ENCODE results near the gene CDC45. TPM values are rescaled to one million over a fixed set of nuclear protein-coding genes. Genes with fewer than 3 reads are reported as not detected.

Gene CDC45
- total and polyA plus RNA-seq, 3 donors from 2014 or later: 38.8 to 47.2 (median 43.7) TPM

DNA sequence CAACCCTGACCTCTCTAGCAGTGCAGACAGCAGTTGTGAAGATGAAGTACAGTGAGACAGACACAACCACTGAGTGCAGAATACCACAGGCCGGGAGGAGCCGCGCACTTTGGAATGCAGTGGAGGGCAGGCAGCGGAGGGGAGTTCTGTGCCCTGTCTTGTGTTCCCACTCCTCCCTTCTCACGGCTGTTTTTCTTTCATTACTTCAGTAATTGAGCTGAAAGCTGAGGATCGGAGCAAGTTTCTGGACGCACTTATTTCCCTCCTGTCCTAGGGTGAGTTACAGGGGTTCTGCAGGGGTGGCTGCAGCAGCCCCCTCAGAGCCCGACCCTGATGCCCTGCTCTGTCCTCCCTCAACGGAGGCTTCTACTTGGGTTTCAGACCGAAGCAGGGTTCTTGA is 38.9 kb downstream of the CDC45 start:
- H3K4me1 ChIP-seq: no peaks in the 10 kb centered on the region
- H3K9me3 ChIP-seq: no peaks in the 10 kb centered on the region
- H3K27ac ChIP-seq: no peak overlapping the region
- no peak overlapping the region for H3K4me3 ChIP-seq
- no peaks in the 10 kb centered on the region for H3K27me3 ChIP-seq
- DNase-seq: no peak
- 86 to 87% methylated on average over 10 of the region's 10 CpGs for WGBS, 2 donors
- H3K36me3 ChIP-seq (ENCODE audit: low read depth, missing control alignments): no peaks in the 10 kb centered on the region
- no peak for TF ChIP-seq POLR2A (IDR thresholded peaks at IDR 0.05)
- TF ChIP-seq, protein P1, sequence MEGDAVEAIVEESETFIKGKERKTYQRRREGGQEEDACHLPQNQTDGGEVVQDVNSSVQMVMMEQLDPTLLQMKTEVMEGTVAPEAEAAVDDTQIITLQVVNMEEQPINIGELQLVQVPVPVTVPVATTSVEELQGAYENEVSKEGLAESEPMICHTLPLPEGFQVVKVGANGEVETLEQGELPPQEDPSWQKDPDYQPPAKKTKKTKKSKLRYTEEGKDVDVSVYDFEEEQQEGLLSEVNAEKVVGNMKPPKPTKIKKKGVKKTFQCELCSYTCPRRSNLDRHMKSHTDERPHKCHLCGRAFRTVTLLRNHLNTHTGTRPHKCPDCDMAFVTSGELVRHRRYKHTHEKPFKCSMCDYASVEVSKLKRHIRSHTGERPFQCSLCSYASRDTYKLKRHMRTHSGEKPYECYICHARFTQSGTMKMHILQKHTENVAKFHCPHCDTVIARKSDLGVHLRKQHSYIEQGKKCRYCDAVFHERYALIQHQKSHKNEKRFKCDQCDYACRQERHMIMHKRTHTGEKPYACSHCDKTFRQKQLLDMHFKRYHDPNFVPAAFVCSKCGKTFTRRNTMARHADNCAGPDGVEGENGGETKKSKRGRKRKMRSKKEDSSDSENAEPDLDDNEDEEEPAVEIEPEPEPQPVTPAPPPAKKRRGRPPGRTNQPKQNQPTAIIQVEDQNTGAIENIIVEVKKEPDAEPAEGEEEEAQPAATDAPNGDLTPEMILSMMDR (IDR thresholded peaks at IDR 0.05): no peak
- intact Hi-C loops (cut with DNase I; ENCODE audit: low total_unique reads): no loop called here

DNA sequence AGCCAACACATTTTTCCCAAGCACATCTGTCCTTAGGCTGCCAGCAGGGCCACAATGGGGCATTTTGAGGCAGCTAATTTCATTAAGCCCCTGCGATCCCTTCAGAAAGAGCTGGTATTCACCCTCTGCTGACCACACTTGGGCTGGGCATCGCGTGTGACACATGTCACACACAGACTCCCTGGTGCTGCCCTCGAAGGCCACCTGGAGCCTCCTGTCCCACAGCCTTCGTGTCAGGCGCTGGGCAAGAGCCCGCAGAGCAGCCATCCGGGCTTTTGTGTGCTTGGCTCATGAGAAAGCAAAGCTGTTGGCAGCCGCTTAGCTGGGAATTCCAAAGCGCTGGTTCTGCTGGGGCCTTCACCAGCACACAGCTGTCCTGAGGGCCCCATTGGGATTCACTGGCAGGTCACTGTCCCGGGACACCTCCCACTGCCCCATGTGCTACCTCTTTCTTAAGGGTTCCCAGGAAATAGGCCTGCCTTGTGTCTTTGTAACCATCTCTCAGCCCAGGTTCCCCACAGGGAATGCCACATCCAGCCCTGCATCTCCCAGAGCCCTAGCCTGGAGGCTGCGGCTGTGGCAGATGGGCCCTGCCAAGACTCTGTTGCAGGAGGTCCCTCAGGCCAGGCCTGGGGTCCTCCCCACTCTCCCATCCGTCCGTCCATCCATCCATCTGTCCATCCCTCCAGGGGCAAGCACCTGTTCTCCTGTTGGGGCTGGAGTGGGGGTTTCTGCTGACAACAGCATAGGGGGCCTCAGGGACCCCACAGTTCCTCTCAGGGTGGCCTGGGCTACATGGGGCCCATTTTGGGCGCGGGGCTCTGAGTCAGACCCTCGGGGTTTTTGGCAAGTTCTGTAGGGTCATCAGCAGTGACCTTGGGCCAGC is 39.6 kb downstream of the CDC45 start:
- H3K27ac ChIP-seq: no peak overlapping the region
- TF ChIP-seq POLR2A (IDR thresholded peaks at IDR 0.05): no peak
- TF ChIP-seq, protein P1 (IDR thresholded peaks at IDR 0.05): no peak
- no peaks in the 10 kb centered on the region for H3K27me3 ChIP-seq
- intact Hi-C loops (cut with DNase I; ENCODE audit: low total_unique reads): no loop called here
- H3K9me3 ChIP-seq: no peaks in the 10 kb centered on the region
- WGBS, 2 donors: 93 to 95% methylated on average over 13 to 17 of the region's 17 CpGs
- H3K4me3 ChIP-seq: no peak overlapping the region
- H3K36me3 ChIP-seq (ENCODE audit: low read depth, missing control alignments): no peaks in the 10 kb centered on the region
- no peak for DNase-seq
- no peaks in the 10 kb centered on the region for H3K4me1 ChIP-seq

DNA sequence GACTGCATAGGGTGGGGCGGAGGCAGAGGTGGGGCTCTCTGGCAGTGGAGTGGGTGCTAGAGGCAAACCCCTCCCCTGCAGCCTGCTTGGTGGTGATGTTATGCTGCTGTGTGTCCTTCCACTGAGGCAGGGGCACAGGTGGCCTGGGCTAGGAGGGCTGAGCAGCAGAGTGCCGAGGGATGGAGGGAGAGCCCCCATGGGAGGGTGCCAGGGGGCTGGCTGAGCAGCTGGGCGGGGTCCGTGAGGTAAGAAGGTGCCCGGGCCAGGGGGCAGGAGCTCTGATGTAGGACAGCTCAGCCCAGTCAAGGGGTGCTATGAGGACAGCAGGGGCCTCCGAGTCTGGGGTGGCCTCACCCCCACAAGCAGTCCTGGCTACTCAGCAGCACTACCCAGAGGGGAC is 40.3 kb downstream of the CDC45 start:
- Histone ChIP-seq H3K36me3 (ENCODE audit: low read depth, missing control alignments) (no peaks in the 10 kb centered on the region), H3K4me1 (no peaks in the 10 kb centered on the region), H3K27ac (no peak overlapping the region), H3K27me3 (no peaks in the 10 kb centered on the region), H3K9me3 (no peaks in the 10 kb centered on the region), H3K4me3 (no peak overlapping the region)
- intact Hi-C loops (cut with DNase I; ENCODE audit: low total_unique reads): no loop called here
- TF ChIP-seq POLR2A (IDR thresholded peaks at IDR 0.05): no peak
- TF ChIP-seq, protein P1 (IDR thresholded peaks at IDR 0.05): no peak
- no peak for DNase-seq
- WGBS, 2 donors: 93 to 95% methylated on average over 3 to 6 of the region's 6 CpGs

DNA sequence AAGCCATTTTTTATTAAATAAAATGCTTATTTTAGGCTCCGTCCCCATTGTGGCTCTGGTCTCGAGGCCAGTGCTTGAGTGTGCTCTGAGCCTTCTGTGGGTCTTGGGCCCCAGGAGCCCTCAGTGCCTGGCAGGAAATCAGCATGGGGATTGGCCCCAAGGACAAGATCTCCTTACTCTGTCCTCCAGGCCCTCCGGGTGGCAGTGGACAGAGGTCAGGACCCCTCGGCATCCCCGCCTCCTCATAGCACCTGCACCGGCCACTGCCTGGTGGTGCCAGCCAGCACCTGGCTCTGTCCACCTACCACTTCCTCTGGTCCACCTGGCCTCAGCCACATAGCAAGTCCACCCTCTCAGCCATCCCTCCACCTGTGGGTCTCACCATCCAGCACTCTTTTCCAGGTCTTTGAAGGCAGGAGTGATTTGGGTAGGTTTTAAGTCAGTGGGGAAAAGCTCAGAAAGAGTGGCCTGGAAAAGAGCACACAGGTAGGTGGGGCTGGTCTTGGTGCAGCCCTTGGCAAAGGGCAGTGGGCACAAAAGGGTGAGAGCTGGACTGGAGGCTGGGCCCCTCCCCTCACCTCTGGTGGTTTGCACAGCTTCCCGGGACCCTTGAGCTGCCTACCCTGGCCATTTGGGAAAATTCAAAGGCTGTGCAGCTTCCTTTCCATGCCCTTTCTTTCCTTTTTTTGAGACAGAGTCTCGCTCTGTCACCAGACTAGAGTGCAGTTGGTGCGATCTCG is 41.0 kb downstream of the CDC45 start:
- no peak for TF ChIP-seq POLR2A (IDR thresholded peaks at IDR 0.05)
- TF ChIP-seq, protein P1 (IDR thresholded peaks at IDR 0.05): no peak
- Histone ChIP-seq H3K27ac (no peak overlapping the region), H3K36me3 (ENCODE audit: low read depth, missing control alignments) (no peaks in the 10 kb centered on the region), H3K4me3 (no peak overlapping the region), H3K9me3 (no peaks in the 10 kb centered on the region), H3K27me3 (no peaks in the 10 kb centered on the region), H3K4me1 (no peaks in the 10 kb centered on the region)
- 96 to 97% methylated on average over 10 of the region's 10 CpGs for WGBS, 2 donors
- intact Hi-C loops (cut with DNase I; ENCODE audit: low total_unique reads): no loop called here
- no peak for DNase-seq

Measured in testis (tissue), 3 donors.